Endothelial cell of umbilical vein (primary cell): ENCODE results near the gene C21orf58. TPM values are rescaled to one million over a fixed set of nuclear protein-coding genes. Genes with fewer than 3 reads are reported as not detected.

Experiments
- BruUV-seq: library from RNA; stranded (reverse); fragments of 400-500 nt; replicated peaks from 2 replicates; lab custom pipeline; 2021; lab: Mats Ljungman, UMichigan
- CTCF ChIA-PET: fragments of 300-600, 350-600 bp; sonication (Branson Sonifier 250); formaldehyde crosslinking; loops from one replicate; lab custom pipeline; 2021; ENCODE audit warnings: antibody characterized with exemption, inconsistent platforms; lab: Charles Lee
- POLR2A ChIA-PET: fragments of 300-600, 350-600 bp; sonication (Branson Sonifier 250); formaldehyde crosslinking; loops from one replicate; lab custom pipeline; 2021; ENCODE audit warnings: antibody characterized with exemption, inconsistent platforms; lab: Charles Lee
- DNase-seq: peaks from one replicate; pipeline ENCODE4 v3.0.0-alpha.2; 2011; ENCODE audit warnings: low read depth, low spot score
- FAIRE-seq: peaks from 2 replicates; lab custom pipeline; 2011; peaks lifted over from hg19 to GRCh38; lab: Jason Lieb, UNC
- H2AFZ ChIP-seq: 2 replicates; pipeline ENCODE4 v1.6.0; 2012; ENCODE audit warnings: low read depth, low read length, control low read depth, inconsistent platforms
- H3K27ac ChIP-seq: 2 replicates; pipeline ENCODE4 v1.5.1; 2011; ENCODE audit warnings: low read depth, mild to moderate bottlenecking, control low read depth, low read length, moderate library complexity; ENCODE audit not compliant: insufficient read depth
- H3K27me3 ChIP-seq, 2 experiments: 2 replicates each; pipeline versions ENCODE4 v1.6.0 to v1.6.1; 2011; ENCODE audit warnings: low read length in 2 of 2, mixed read lengths in 1 of 2; ENCODE audit not compliant: control insufficient read depth in 2 of 2, insufficient read depth in 2 of 2
- H3K36me3 ChIP-seq, 2 experiments: 2 replicates in 1 of 2; 3 replicates in 1 of 2; pipeline ENCODE4 v1.5.1; 2011; ENCODE audit warnings: low read length in 2 of 2, mild to moderate bottlenecking in 1 of 2, moderate library complexity in 1 of 2; ENCODE audit not compliant: control insufficient read depth in 2 of 2, insufficient read depth in 2 of 2; ENCODE audit errors: extremely low read depth in 1 of 2
- H3K4me1 ChIP-seq: 3 replicates; pipeline ENCODE4 v1.5.1; 2011; ENCODE audit warnings: mild to moderate bottlenecking, low read length; ENCODE audit not compliant: control insufficient read depth, insufficient read depth; ENCODE audit errors: extremely low read depth
- H3K4me2 ChIP-seq: 2 replicates; pipeline ENCODE4 v1.6.1; 2011; ENCODE audit warnings: low read length, control low read depth, mixed read lengths; ENCODE audit not compliant: insufficient read depth
- H3K4me3 ChIP-seq, 3 experiments: fragments of 200-600 bp in 1 of 3; sonication (generic), shearing (Covaris generic) in 1 of 3; replicated peaks in 1 of 3; 2 replicates each; pipeline ENCODE4 v1.5.1; 2011 to 2016; ENCODE audit warnings: control low read depth in 3 of 3, low read length in 3 of 3, mild to moderate bottlenecking in 2 of 3, inconsistent platforms in 1 of 3, low read depth in 1 of 3, moderate library complexity in 1 of 3; ENCODE audit not compliant: insufficient read depth in 1 of 3
- H3K79me2 ChIP-seq: 2 replicates; pipeline ENCODE4 v1.6.0; 2012; ENCODE audit warnings: low read length, inconsistent platforms; ENCODE audit not compliant: control insufficient read depth, insufficient read depth
- H3K9ac ChIP-seq: replicated peaks from 2 replicates; pipeline ENCODE3; 2011; ENCODE audit warnings: low read length, control low read depth; ENCODE audit not compliant: insufficient read depth; ENCODE audit errors: extremely low read depth
- H3K9me1 ChIP-seq: replicated peaks from 3 replicates; pipeline ENCODE4 v1.6.0; 2011; ENCODE audit warnings: mild to moderate bottlenecking, low read length; ENCODE audit not compliant: control insufficient read depth, insufficient read depth; ENCODE audit errors: extremely low read depth
- H3K9me3 ChIP-seq: replicated peaks from 2 replicates; pipeline ENCODE4 v1.5.1; 2012; ENCODE audit warnings: low read length, inconsistent platforms; ENCODE audit not compliant: control insufficient read depth, insufficient read depth
- H4K20me1 ChIP-seq: replicated peaks from 2 replicates; pipeline ENCODE3; 2011; ENCODE audit warnings: mild to moderate bottlenecking, low read length; ENCODE audit not compliant: control insufficient read depth, insufficient read depth; ENCODE audit errors: extremely low read depth
- CTCF ChIP-seq, 2 donors: IDR thresholded peaks; 1 replicate in 1 of 2; 2 replicates in 1 of 2; pipeline ENCODE4 v1.5.1; 2011; ENCODE audit warnings: low read length in 2 of 2, mild to moderate bottlenecking in 2 of 2, moderate library complexity in 2 of 2, control low read depth in 1 of 2, inconsistent platforms in 1 of 2, low read depth in 1 of 2; ENCODE audit not compliant: insufficient read depth in 1 of 2; ENCODE audit errors: extremely low read depth in 1 of 2
- EZH2 ChIP-seq: IDR thresholded peaks from 2 replicates; pipeline ENCODE4 v1.6.1; 2012; ENCODE audit warnings: borderline replicate concordance, low read depth, mild to moderate bottlenecking, moderate library complexity, low read length, inconsistent platforms; ENCODE audit not compliant: severe bottlenecking
- FOS ChIP-seq: IDR thresholded peaks from 2 replicates; pipeline ENCODE4 v1.6.1; 2011; ENCODE audit warnings: mild to moderate bottlenecking, low read length, moderate library complexity, borderline replicate concordance; ENCODE audit not compliant: insufficient read depth
- GATA2 ChIP-seq: IDR thresholded peaks from 2 replicates; pipeline ENCODE4 v1.7.0; 2011; ENCODE audit warnings: low read depth, mild to moderate bottlenecking, moderate library complexity, mixed read lengths, low read length; ENCODE audit not compliant: insufficient read length, insufficient read depth
- JUN ChIP-seq: IDR thresholded peaks from 2 replicates; pipeline ENCODE4 v1.6.1; 2011; ENCODE audit warnings: borderline replicate concordance, low read depth; ENCODE audit not compliant: insufficient read length, insufficient read depth
- MAX ChIP-seq: IDR thresholded peaks from 2 replicates; pipeline ENCODE4 v1.6.1; 2011; ENCODE audit not compliant: insufficient read depth, insufficient read length
- MYC ChIP-seq: IDR thresholded peaks from one replicate; pipeline ENCODE4 v1.6.1; 2011; ENCODE audit warnings: mild to moderate bottlenecking, low read depth, low read length
- POLR2A ChIP-seq: IDR thresholded peaks from 2 replicates; pipeline ENCODE4 v1.6.1; 2012; ENCODE audit warnings: low read depth, mild to moderate bottlenecking, control low read depth, low read length
- POLR2AphosphoS5 ChIP-seq: IDR thresholded peaks from 2 replicates; pipeline ENCODE4 v1.6.1; 2012; ENCODE audit warnings: low read depth, mild to moderate bottlenecking, control low read depth, low read length, moderate library complexity; ENCODE audit not compliant: insufficient read depth
- dilution Hi-C: fragments of 300-500 bp; cut with MboI; formaldehyde crosslinking; loops from one replicate; pipeline ENCODE4 v1.15.0; 2019; ENCODE audit warnings: low sequenced_read_pairs; ENCODE audit not compliant: extremely low pct_ligation_motif_present
- intact Hi-C: fragments of 100-400 bp; cut with micrococcal nuclease; formaldehyde crosslinking; loops from one replicate; pipeline ENCODE4 v1.10.0; 2022
- polyA plus RNA-seq, 4 experiments: library from polyadenylated mRNA; depleted of rRNA in 3 of 4; stranded (reverse) in 3 of 4; unstranded in 1 of 4; fragments of >200 nt; gene quantifications; 2 replicates each; pipeline versions ENCODE4 v1.2.1 to v1.2.3, GENCODE V29; 2011 to 2012; ENCODE audit warnings: missing spikeins in 1 of 4
- total RNA-seq: library from RNA; stranded (reverse); gene quantifications from 2 replicates; pipeline ENCODE4 v1.2.3, GENCODE V29; 2021

C21orf58 gene
- total and polyA plus RNA-seq, 2 donors (not counting 3 experiments of a cell fraction or from before 2014, with no cell fraction given), result 6.0 to 24.3 TPM

GRCh38 chr21:46326110-46326703 lies 2.5 kb upstream of the C21orf58 start:
- Histone ChIP-seq H2AFZ (no peak overlapping the region), H3K36me3 (peaks cover 6 to 8% of the 10 kb centered on the region in 2 experiments), H3K4me2 (peak overlapping the region; percentile 83), H3K9ac (peak overlapping the region; percentile 25), H3K9me3 (no peaks in the 10 kb centered on the region), H3K4me3 (no peak overlapping the region), H4K20me1 (no peaks in the 10 kb centered on the region), H3K4me1 (peaks cover 23% of the 10 kb centered on the region), H3K9me1 (no peaks in the 10 kb centered on the region), H3K79me2 (peaks cover 58% of the 10 kb centered on the region), H3K27ac (no peak overlapping the region), H3K27me3 (no peaks in the 10 kb centered on the region)
- ChIA-PET CTCF (interaction anchor here (0.6 to 1.8 kb wide), 10 partner anchors 8 to 313 kb away, joined by 3 to 14 read pairs (median 3); partner anchors contain the start of genes MCM3AP and YBEY), POLR2A (no interaction called here)
- dilution Hi-C loops, result no loop called here
- no peak for TF ChIP-seq MAX
- TF ChIP-seq FOS, result no peak
- TF ChIP-seq MYC, result no peak
- TF ChIP-seq POLR2AphosphoS5, result no peak
- no peak for TF ChIP-seq GATA2
- no peak for TF ChIP-seq JUN
- TF ChIP-seq POLR2A, result no peak
- no peak for TF ChIP-seq EZH2
- no peak for TF ChIP-seq CTCF (IDR thresholded peaks at IDR 0.05; ENCODE audit: extremely low read depth in 1 of 2, insufficient read depth in 1 of 2, low read depth in 1 of 2, low read length in 2 of 2)
- FAIRE-seq, result no peak
- intact Hi-C loops, result no loop called here
- TSS peak; percentile 7 for BruUV-seq
- no peak for DNase-seq
